Astrocyte (in vitro differentiated cells and primary cell): ENCODE measurements around the gene DYNLRB1.

Source experiments
- CTCF ChIP-seq: IDR thresholded peaks from 2 replicates; pipeline ENCODE4 v1.5.1; 2011; ENCODE audit warnings: low read depth, mild to moderate bottlenecking, inconsistent platforms, low read length, moderate library complexity; ENCODE audit not compliant: insufficient read depth
- EZH2 ChIP-seq: IDR thresholded peaks from 2 replicates; pipeline ENCODE4 v1.6.1; 2012; ENCODE audit warnings: mild to moderate bottlenecking, low read length, inconsistent platforms; ENCODE audit not compliant: insufficient read depth

GRCh38 chr20:34525709-34526416 lies 9.6 kb downstream of the DYNLRB1 start:
- no peak for TF ChIP-seq CTCF
- no peak for TF ChIP-seq EZH2
